OCI-LY7 (cell line): ENCODE data around the gene CALN1.
"Not testable (repeated sequence)": the region's sequence is repeated elsewhere in the genome, so short reads cannot be mapped to it uniquely, and the experiment has no call there.

Experiments
- CTCF ChIP-seq: fragments of 200-600 bp; sonication (generic); conservative IDR thresholded peaks from 2 replicates; pipeline ENCODE4 v1.5.1; 2014; ENCODE audit warnings: mild to moderate bottlenecking, antibody characterized with exemption, low read length, moderate library complexity, mixed read lengths
- EZH2phosphoT487 ChIP-seq: fragments of 200-600 bp; sonication (generic); IDR thresholded peaks from 2 replicates; pipeline ENCODE4 v1.6.1; 2018; ENCODE audit warnings: low read depth, borderline replicate concordance, mild to moderate bottlenecking, mixed run types, antibody characterized with exemption, low read length, moderate library complexity, mixed read lengths

GRCh38 chr7:71737931-71738540 lies 674.1 kb downstream of the CALN1 start:
- not testable (repeated sequence) for TF ChIP-seq CTCF, EZH2phosphoT487
